Measurements from ENCODE around the gene KL.

DNA sequence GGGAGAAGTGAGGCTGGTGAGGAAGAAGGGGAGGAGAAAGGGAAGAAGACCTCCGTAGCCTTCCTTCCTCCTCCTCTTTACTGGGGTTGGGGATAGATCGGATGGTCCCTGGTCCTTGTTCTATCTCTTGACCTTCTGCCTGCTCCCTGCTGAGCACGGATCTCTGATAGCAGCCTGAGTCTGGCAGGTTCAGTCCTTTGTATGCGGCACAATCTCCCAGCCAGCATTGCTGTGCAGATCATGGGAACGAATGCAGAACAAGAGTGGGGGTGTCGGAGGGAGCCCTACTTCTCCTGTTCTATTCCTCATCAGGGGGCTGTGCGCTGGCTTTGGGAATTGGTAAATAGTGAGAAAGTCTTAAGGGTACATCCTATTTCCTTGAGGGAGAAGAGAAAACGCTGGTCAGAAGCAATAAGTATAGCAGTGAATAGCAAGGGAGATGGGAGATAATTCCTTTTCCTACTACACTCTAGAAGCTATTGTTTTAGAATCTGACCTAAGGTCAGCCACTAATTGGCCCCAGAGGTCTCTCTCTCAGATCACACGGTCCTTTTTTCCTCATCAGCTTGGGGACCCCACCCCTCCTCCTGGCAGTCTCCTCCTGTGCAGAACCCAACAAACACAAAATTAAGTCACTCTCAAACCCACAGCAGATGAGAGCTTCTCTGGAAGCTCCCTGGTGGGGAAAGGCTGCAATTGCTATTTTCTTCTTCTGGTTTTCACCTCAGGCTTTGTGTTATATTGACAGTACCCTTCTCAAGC, 41.0 kb downstream of the KL start:
- TF ChIP-seq POLR2AphosphoS5 (IDR thresholded peaks at IDR 0.05; ENCODE audit: low read depth, low read length) = no peak
- no peak for TF ChIP-seq TAF1 (IDR thresholded peaks at IDR 0.05; ENCODE audit: borderline replicate concordance, insufficient read depth, low read length)
- TF ChIP-seq, protein P1, sequence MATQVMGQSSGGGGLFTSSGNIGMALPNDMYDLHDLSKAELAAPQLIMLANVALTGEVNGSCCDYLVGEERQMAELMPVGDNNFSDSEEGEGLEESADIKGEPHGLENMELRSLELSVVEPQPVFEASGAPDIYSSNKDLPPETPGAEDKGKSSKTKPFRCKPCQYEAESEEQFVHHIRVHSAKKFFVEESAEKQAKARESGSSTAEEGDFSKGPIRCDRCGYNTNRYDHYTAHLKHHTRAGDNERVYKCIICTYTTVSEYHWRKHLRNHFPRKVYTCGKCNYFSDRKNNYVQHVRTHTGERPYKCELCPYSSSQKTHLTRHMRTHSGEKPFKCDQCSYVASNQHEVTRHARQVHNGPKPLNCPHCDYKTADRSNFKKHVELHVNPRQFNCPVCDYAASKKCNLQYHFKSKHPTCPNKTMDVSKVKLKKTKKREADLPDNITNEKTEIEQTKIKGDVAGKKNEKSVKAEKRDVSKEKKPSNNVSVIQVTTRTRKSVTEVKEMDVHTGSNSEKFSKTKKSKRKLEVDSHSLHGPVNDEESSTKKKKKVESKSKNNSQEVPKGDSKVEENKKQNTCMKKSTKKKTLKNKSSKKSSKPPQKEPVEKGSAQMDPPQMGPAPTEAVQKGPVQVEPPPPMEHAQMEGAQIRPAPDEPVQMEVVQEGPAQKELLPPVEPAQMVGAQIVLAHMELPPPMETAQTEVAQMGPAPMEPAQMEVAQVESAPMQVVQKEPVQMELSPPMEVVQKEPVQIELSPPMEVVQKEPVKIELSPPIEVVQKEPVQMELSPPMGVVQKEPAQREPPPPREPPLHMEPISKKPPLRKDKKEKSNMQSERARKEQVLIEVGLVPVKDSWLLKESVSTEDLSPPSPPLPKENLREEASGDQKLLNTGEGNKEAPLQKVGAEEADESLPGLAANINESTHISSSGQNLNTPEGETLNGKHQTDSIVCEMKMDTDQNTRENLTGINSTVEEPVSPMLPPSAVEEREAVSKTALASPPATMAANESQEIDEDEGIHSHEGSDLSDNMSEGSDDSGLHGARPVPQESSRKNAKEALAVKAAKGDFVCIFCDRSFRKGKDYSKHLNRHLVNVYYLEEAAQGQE (IDR thresholded peaks at IDR 0.05; ENCODE audit: insufficient read depth in 1 of 2, low read depth in 2 of 2, low read length in 2 of 2) = no peak
- no peak for TF ChIP-seq SIN3A (IDR thresholded peaks at IDR 0.05; ENCODE audit: borderline replicate concordance, insufficient read depth, low read length)
- TF ChIP-seq FOXP2 (optimal IDR thresholded peaks at IDR 0.05; ENCODE audit: borderline replicate concordance, extremely low read depth, extremely low read length, insufficient read depth) = no peak

All from PFSK-1 (cell line).